ENCODE measurements around the gene IFT20.

The IFT20 gene

GRCh38 chr17:28335201-28335958 is at the start of gene IFT20, which contains the start of gene TNFAIP1:
Gene IFT20 (minus strand): TSS chr17:28335472. CDS start chr17:28331985, 3,487 bp downstream.
Gene TNFAIP1 (plus strand): TSS chr17:28335761. CDS start chr17:28339522, 3,761 bp downstream.
- peak; percentile 94 for DNase-seq (ENCODE audit: low spot score)

- DNase-seq (ENCODE audit: low spot score): no peak
Measured at GRCh38 chr17:28385037-28385400, 49.7 kb upstream of the IFT20 start.

GRCh38 chr17:28384281-28385036 is 49.2 kb upstream of the IFT20 start:
- no peak for DNase-seq (ENCODE audit: low spot score)

- DNase-seq (ENCODE audit: low spot score): no peak
Measured at GRCh38 chr17:28381141-28381825, 46.0 kb upstream of the IFT20 start.

GRCh38 chr17:28379814-28380801 is 44.8 kb upstream of the IFT20 start:
- no peak for DNase-seq (ENCODE audit: low spot score)

- no peak for DNase-seq (ENCODE audit: low spot score)
Measured at GRCh38 chr17:28372945-28373274, 37.6 kb upstream of the IFT20 start.

GRCh38 chr17:28372203-28372944 is 37.1 kb upstream of the IFT20 start:
- DNase-seq (ENCODE audit: low spot score): peak; percentile 53

- peak; percentile 87 for DNase-seq (ENCODE audit: low spot score)
Measured at GRCh38 chr17:28371245-28372202, 36.3 kb upstream of the IFT20 start, which contains the start of gene SARM1. Gene SARM1 (plus strand): TSS chr17:28371694. CDS start chr17:28372033, 339 bp downstream.

- DNase-seq (ENCODE audit: low spot score): no peak
Measured at GRCh38 chr17:28370744-28371103, 35.5 kb upstream of the IFT20 start.

- DNase-seq (ENCODE audit: low spot score): peak; percentile 41
Measured at GRCh38 chr17:28370035-28370743, 34.9 kb upstream of the IFT20 start, which contains the start of gene VTN. Gene VTN (minus strand): TSS chr17:28370307. CDS start chr17:28370203, 104 bp downstream.

GRCh38 chr17:28369684-28370034 is 34.4 kb upstream of the IFT20 start:
- no peak for DNase-seq (ENCODE audit: low spot score)

GRCh38 chr17:28368915-28369683 is 33.8 kb upstream of the IFT20 start:
- DNase-seq (ENCODE audit: low spot score): no peak

GRCh38 chr17:28368306-28368831 is 33.1 kb upstream of the IFT20 start:
- no peak for DNase-seq (ENCODE audit: low spot score)

GRCh38 chr17:28367641-28368305 is 32.5 kb upstream of the IFT20 start:
- no peak for DNase-seq (ENCODE audit: low spot score)

- DNase-seq (ENCODE audit: low spot score): no peak
Measured at GRCh38 chr17:28366605-28367004, 31.3 kb upstream of the IFT20 start.

GRCh38 chr17:28365487-28365886 is 30.2 kb upstream of the IFT20 start:
- DNase-seq (ENCODE audit: low spot score): no peak

GRCh38 chr17:28364665-28365363 is 29.5 kb upstream of the IFT20 start, which contains the start of gene SEBOX:
Gene SEBOX (minus strand): TSS chr17:28365199. CDS start chr17:28365151, 48 bp downstream.
- DNase-seq (ENCODE audit: low spot score): no peak
